ENCODE measurements around the gene GFOD1. TPM values are rescaled to one million over a fixed set of nuclear protein-coding genes. Genes with fewer than 3 reads are reported as not detected.

GFOD1 gene
- polyA plus RNA-seq, 2 of the 4 experiments (the other 2 are of a cell fraction): 2.7 to 3.5 TPM

GRCh38 chr6:13522656-13523055 is 35.3 kb upstream of the GFOD1 start:
- POLR2A ChIA-PET: no interaction called here
- WGBS (ENCODE audit: missing lambda C conversion rate): 39% methylated on average over 4 of the region's 4 CpGs
- Histone ChIP-seq H3K4me3 (no peak overlapping the region), H3K27ac (no peak overlapping the region), H3K4me2 (no peak overlapping the region), H3K9me3 (no peaks in the 10 kb centered on the region), H3K4me1 (no peaks in the 10 kb centered on the region)
- FAIRE-seq (no peak), DNase-seq (ENCODE audit: low read depth in 1 of 2, low spot score in 1 of 2) (no peak), ATAC-seq (no peak)
- CTCF ChIA-PET: no interaction called here
- TF ChIP-seq E2F6 (IDR thresholded peaks at IDR 0.05; ENCODE audit: borderline replicate concordance, low read depth) (no peak), REST (IDR thresholded peaks at IDR 0.05) (no peak), NPAS2 (CRISPR knock-in tag; IDR thresholded peaks at IDR 0.05; ENCODE audit: borderline replicate concordance) (no peak), CEBPB (IDR thresholded peaks at IDR 0.05) (no peak), JUN (IDR thresholded peaks at IDR 0.05) (no peak), CHD2 (IDR thresholded peaks at IDR 0.05; ENCODE audit: low read length, partially characterized antibody) (no peak)
- TF ChIP-seq, protein P1, sequence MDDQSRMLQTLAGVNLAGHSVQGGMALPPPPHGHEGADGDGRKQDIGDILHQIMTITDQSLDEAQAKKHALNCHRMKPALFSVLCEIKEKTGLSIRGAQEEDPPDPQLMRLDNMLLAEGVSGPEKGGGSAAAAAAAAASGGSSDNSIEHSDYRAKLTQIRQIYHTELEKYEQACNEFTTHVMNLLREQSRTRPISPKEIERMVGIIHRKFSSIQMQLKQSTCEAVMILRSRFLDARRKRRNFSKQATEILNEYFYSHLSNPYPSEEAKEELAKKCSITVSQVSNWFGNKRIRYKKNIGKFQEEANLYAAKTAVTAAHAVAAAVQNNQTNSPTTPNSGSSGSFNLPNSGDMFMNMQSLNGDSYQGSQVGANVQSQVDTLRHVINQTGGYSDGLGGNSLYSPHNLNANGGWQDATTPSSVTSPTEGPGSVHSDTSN (IDR thresholded peaks at IDR 0.05): no peak
- TF ChIP-seq, protein P2, sequence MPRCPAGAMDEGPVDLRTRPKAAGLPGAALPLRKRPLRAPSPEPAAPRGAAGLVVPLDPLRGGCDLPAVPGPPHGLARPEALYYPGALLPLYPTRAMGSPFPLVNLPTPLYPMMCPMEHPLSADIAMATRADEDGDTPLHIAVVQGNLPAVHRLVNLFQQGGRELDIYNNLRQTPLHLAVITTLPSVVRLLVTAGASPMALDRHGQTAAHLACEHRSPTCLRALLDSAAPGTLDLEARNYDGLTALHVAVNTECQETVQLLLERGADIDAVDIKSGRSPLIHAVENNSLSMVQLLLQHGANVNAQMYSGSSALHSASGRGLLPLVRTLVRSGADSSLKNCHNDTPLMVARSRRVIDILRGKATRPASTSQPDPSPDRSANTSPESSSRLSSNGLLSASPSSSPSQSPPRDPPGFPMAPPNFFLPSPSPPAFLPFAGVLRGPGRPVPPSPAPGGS (IDR thresholded peaks at IDR 0.05): no peak

DNA sequence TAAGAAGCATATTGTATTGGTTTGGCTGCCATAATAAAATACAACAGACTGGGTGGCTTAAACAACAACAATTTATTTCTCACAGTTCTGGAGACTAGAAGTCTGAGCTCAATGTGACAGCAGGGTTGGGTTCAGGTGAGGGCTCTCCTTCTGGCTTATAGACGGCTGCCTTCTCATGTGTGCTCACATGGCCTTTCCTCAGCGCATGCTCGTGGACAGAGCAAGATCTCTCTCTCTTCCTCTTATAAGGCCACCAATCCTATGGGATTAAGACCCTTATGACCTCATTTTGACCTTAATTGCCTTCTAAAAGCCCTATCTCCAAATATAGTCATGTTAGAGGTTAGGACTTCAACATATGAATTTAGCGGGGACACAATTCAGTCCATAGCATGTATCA is 32.4 kb upstream of the GFOD1 start:
- no peak for TF ChIP-seq FOXS1 (CRISPR knock-in tag; IDR thresholded peaks at IDR 0.05)
- TF ChIP-seq HOXA7 (CRISPR knock-in tag; IDR thresholded peaks at IDR 0.05): no peak
- TF ChIP-seq CHD2 (IDR thresholded peaks at IDR 0.05; ENCODE audit: low read length, partially characterized antibody): no peak
- TF ChIP-seq NR3C1 (IDR thresholded peaks at IDR 0.05): no peak
- no peak for TF ChIP-seq ZC3H11A (IDR thresholded peaks at IDR 0.05)
- TF ChIP-seq RNF2 (IDR thresholded peaks at IDR 0.05; ENCODE audit: borderline replicate concordance, low read depth): no peak
- TF ChIP-seq EP300 (IDR thresholded peaks at IDR 0.05): no peak
- TF ChIP-seq KDM1A (IDR thresholded peaks at IDR 0.05; ENCODE audit: low read depth): no peak
- TF ChIP-seq CEBPB (IDR thresholded peaks at IDR 0.05): no peak
- no peak for TF ChIP-seq CTCF (IDR thresholded peaks at IDR 0.05)
- TF ChIP-seq HES2 (IDR thresholded peaks at IDR 0.05): no peak
- TF ChIP-seq FOSB (CRISPR knock-in tag; IDR thresholded peaks at IDR 0.05): no peak
- no peak for TF ChIP-seq REST (IDR thresholded peaks at IDR 0.05)
- no peak for ATAC-seq

More for the DNA sequence above, 32.4 kb upstream of the GFOD1 start:
- CTCF ChIA-PET: interaction anchor here (0.6 to 1.0 kb wide), 2 partner anchors 13 to 120 kb away, joined by 3 read pairs; no protein-coding TSS in a partner anchor
- 60% methylated on average over 4 of the region's 4 CpGs for WGBS (ENCODE audit: missing lambda C conversion rate)
- H3K27ac ChIP-seq: no peak overlapping the region
- no peak overlapping the region for H3K4me3 ChIP-seq
- no peaks in the 10 kb centered on the region for H3K9me3 ChIP-seq
- H3K4me1 ChIP-seq: no peaks in the 10 kb centered on the region
- FAIRE-seq (no peak), DNase-seq (ENCODE audit: low read depth in 1 of 2, low spot score in 1 of 2) (no peak)
- H3K4me2 ChIP-seq: no peak overlapping the region
- POLR2A ChIA-PET: no interaction called here

All from A549 (cell line).